ENCODE measurements around the gene YBX2. TPM values are rescaled to one million over a fixed set of nuclear protein-coding genes. Genes with fewer than 3 reads are reported as not detected.

The YBX2 gene
- total RNA-seq, 1 donor from 2014 or later, result 0.35 TPM

DNA sequence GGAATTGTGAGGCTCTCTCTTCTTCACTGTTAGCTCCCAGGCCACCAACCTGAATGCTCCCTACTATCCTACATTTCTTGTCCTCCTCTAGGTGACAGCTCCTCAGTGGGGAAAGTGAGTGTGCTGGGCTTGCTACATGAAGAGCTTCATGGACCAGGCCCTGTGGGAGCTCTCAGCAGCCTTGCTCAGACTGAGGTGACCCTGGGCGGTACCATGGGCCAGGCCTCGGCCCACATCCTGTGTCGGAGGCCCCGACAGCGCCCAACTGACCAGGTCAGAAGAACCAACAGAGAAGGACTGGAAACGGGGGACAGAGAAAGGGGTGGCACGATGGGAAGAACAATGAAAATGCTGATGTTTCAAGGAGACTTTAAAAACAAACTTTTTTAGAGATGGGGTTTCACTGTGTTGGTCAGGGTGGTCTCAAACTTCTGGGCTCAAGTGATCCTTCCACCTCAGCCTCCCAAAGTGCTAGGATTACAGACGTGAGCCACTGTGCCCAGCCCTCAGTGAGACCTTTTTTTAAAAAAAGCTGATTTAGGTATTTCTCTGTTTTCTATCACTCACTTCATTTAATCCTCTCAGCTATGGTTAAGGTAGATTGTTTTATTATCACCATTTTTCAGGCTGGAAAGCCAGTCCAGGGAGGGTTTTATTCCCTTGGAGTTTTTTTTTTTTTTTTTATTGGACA lies 37.5 kb downstream of the YBX2 start:
- H3K4me3 ChIP-seq (ENCODE audit: low read depth, low read length), result no peak overlapping the region
- TF ChIP-seq, protein P1, sequence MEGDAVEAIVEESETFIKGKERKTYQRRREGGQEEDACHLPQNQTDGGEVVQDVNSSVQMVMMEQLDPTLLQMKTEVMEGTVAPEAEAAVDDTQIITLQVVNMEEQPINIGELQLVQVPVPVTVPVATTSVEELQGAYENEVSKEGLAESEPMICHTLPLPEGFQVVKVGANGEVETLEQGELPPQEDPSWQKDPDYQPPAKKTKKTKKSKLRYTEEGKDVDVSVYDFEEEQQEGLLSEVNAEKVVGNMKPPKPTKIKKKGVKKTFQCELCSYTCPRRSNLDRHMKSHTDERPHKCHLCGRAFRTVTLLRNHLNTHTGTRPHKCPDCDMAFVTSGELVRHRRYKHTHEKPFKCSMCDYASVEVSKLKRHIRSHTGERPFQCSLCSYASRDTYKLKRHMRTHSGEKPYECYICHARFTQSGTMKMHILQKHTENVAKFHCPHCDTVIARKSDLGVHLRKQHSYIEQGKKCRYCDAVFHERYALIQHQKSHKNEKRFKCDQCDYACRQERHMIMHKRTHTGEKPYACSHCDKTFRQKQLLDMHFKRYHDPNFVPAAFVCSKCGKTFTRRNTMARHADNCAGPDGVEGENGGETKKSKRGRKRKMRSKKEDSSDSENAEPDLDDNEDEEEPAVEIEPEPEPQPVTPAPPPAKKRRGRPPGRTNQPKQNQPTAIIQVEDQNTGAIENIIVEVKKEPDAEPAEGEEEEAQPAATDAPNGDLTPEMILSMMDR (conservative IDR thresholded peaks at IDR 0.05; ENCODE audit: low read depth, low read length), result no peak
- no peak for DNase-seq (ENCODE audit: low read depth)

DNA sequence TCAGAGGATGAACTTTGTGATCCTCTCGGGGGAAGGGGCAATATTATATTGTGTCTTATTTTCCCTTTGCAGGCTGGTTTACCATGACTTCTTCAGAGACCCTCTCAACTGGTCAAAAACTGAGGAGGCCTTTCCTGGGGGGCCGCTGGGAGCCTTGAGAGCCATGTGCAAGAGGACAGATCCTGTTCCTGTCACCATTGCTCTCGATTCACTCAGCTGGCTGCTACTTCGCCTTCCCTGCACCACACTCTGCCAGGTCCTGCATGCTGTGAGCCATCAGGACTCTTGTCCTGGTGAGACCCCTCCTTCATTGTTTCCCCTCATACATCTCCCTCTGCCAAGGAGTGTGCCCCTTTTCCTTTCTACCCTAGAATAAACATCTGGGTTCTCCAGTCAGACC lies 39.9 kb downstream of the YBX2 start:
- TF ChIP-seq, protein P1 (conservative IDR thresholded peaks at IDR 0.05; ENCODE audit: low read depth, low read length), result no peak
- no peak for DNase-seq (ENCODE audit: low read depth)
- H3K4me3 ChIP-seq (ENCODE audit: low read depth, low read length), result no peak overlapping the region

DNA sequence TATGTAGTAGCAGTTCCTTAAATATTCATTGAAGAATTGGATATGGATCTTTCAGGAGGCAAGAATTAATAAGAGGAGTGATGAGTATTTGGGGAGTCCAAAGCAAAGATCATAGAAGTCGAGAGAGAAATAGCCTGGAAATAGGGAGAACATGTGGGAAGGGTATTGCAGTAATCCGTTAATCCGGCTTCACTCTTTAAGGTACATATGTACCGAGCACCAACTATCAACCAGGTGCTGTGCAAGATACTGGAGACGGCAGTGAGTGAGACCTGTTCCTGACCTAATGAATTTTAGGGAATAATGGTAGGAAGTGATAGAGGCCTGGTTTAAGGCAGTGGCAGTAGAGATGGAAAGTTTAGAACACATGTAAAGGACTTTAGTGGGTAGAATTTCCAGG lies 41.4 kb downstream of the YBX2 start:
- TF ChIP-seq, protein P1 (conservative IDR thresholded peaks at IDR 0.05; ENCODE audit: low read depth, low read length), result no peak

DNA sequence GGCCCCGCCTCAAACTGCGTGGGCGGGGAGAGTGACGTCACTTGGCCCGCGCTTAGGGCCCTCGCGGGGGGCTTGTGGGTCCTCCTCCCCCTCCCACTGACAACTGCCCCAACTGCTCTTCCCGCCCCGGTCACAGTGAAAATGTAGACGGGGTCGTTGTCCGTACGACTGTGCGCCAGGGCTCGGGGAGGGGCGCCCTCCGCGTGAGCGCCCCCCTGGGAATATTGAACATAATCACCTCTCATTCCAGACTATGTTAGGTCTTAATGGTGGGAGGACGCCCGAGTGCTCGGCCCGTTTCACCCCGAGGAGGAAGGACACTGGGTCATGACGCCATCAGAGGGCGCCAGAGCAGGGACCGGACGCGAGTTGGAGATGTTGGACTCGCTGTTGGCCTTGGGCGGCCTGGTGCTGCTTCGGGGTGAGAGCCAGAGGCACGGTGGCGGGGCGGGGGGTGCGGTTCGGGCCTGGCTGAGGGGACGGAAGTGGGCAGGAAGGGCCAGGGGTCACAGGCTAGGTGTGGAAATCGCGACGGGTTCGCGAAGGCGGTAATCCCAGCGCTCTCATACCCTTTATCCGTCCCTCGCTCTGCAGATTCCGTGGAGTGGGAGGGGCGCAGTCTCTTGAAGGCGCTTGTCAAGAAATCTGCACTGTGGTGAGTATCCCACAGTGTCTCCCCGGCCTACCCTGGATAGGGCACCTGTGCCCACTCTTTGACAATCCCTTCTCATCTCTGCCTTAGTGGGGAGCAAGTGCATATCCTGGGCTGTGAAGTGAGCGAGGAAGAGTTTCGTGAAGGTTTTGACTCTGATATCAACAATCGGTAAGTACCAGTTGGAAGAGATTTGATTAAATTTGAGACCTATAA lies 42.0 kb downstream of the YBX2 start, which contains the start of gene ELP5:
ELP5 (plus strand) TSS at position 40 of the 868 bp plus-strand sequence; CDS start at position 376, 336 bp downstream.
- TF ChIP-seq, protein P1 (conservative IDR thresholded peaks at IDR 0.05; ENCODE audit: low read depth, low read length), result peak; percentile 9
- H3K4me3 ChIP-seq (ENCODE audit: low read depth, low read length), result peak within 1 kb of the TSS; percentile 73
- peak; percentile 68 for DNase-seq (ENCODE audit: low read depth)

More for the DNA sequence above, 41.4 kb downstream of the YBX2 start:
- DNase-seq (ENCODE audit: low read depth), result no peak
- peak overlapping the region; percentile 73 for H3K4me3 ChIP-seq (ENCODE audit: low read depth, low read length)

DNA sequence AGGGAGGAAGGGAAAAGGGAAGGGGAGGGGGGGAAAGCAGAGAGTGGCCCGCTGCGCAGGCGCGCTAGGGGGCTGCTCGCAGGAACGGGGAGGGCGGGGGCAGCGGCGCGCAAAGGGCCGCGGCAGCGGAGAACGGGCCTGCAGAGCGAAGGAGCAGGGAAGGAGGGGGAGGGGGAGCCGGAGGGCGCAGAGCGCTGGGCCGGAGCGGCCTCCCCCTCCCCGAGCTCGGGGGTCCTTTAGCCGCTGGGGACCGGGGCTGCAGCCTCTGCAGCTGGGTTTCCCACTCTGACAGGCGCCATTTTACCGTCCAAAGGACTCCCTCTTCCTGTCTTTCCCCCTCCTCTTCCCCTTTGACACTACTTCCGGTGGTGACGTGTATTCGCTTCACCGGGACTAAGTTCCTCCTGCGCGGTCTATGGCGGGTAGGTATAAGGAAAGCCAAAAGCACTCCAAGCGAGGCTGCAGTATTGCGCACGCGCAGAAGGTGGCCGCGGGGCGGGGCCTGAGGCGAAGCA lies 42.7 kb downstream of the YBX2 start, which contains the start of gene CTDNEP1:
CTDNEP1 (minus strand) TSS at position 74 of the 515 bp plus-strand sequence. CDS start 438 bp downstream, outside the sequence.
- TF ChIP-seq, protein P1 (conservative IDR thresholded peaks at IDR 0.05; ENCODE audit: low read depth, low read length), result no peak
- peak within 1 kb of the TSS; percentile 73 for H3K4me3 ChIP-seq (ENCODE audit: low read depth, low read length)
- peak; percentile 97 for DNase-seq (ENCODE audit: low read depth)

DNA sequence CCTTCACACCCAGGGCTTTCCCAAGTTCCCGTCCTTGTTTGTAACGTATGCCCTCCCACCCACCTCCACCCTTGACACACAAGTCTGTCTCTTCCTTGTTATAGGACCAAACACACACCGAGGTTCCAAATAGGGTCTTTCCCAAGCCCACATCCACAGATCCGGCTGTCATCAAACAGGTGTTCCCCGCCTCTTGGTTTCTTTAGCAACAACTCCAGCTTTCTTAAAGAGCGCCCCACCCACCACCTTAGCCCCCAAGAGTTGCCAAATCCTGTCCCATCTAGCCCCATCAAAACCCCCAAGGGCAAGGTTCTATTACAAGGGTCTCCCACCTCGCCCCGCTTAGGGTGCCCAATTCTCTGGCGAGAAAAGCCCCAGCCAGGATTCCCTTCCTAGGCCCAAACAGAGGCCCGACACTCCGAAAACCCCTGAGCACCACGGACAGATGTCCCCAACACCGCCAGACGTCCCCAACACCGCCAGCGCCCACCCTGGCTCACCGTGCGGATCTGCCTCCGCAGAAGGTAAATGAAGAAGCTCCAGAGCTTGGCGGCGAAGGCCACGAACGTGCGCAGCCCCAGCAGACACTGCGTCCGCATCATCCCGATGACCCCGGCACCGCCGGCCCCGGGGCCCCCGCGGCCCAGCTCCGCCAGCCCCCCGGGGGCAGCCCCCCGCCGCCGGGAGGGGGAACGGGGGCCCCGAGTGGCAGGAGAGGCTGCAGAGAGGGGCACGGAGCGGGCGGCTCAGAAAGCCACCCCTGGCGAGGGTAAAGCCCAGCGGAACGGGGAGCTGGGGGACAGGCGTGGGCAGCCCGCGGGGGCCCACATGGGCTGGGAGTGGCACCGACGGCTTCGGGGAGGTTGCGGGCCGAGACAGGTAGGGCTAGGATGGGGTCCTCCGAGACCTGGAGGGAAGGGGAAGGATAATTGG lies 43.5 kb downstream of the YBX2 start:
- TF ChIP-seq, protein P1 (conservative IDR thresholded peaks at IDR 0.05; ENCODE audit: low read depth, low read length), result no peak
- no peak for DNase-seq (ENCODE audit: low read depth)
- H3K4me3 ChIP-seq (ENCODE audit: low read depth, low read length), result peak overlapping the region; percentile 73
